HepG2 (cell line): ENCODE data around the gene ZNF142. TPM values are rescaled to one million over a fixed set of nuclear protein-coding genes. Genes with fewer than 3 reads are reported as not detected.

Experiments
- CENPT ChIP-seq: sonication (generic); formaldehyde crosslinking; IDR thresholded peaks from 2 replicates; pipeline ENCODE4 v1.8.0; 2022; ENCODE audit warnings: low read depth, mild to moderate bottlenecking, moderate library complexity, missing genetic modification reagents
- CHCHD3 ChIP-seq: sonication (generic); formaldehyde crosslinking; IDR thresholded peaks from 2 replicates; pipeline ENCODE4 v1.8.0; 2022; ENCODE audit warnings: mild to moderate bottlenecking, missing genetic modification reagents, moderate library complexity
- POGZ ChIP-seq: sonication (generic); formaldehyde crosslinking; IDR thresholded peaks from 2 replicates; pipeline ENCODE4 v1.4.0; 2020; ENCODE audit warnings: mild to moderate bottlenecking, missing genetic modification reagents
- ZNF138 ChIP-seq: sonication (generic); formaldehyde crosslinking; IDR thresholded peaks from 2 replicates; pipeline ENCODE4 v1.5.0; 2020; ENCODE audit warnings: mild to moderate bottlenecking, low read depth, missing genetic modification reagents
- ZNF260 ChIP-seq: sonication (generic); formaldehyde crosslinking; IDR thresholded peaks from 2 replicates; pipeline ENCODE4 v1.4.0; 2020; ENCODE audit warnings: missing genetic modification reagents, low read depth, mild to moderate bottlenecking, borderline replicate concordance
- ZNF646 ChIP-seq: sonication (generic); formaldehyde crosslinking; IDR thresholded peaks from 2 replicates; pipeline ENCODE4 v1.9.0; 2021; ENCODE audit warnings: mild to moderate bottlenecking, missing genetic modification reagents
- ZNF83 ChIP-seq: sonication (generic); formaldehyde crosslinking; IDR thresholded peaks from 2 replicates; pipeline ENCODE4 v1.4.0; 2020; ENCODE audit warnings: missing genetic modification reagents, mild to moderate bottlenecking, borderline replicate concordance
- polyA plus RNA-seq, 8 experiments: library from polyadenylated mRNA; depleted of rRNA in 3 of 8; stranded (reverse) in 7 of 8; unstranded in 1 of 8; fragments of >200 nt; fragmentation: Illumina TruSeq in 4 of 8; extraction: Trizol in 4 of 8; gene quantifications; 2 replicates each; pipeline versions ENCODE4 v1.2.1 to v1.2.3, GENCODE V29; 2011 to 2016; ENCODE audit warnings: low read depth in 4 of 8, missing spikeins in 1 of 8, mixed read lengths in 1 of 8; ENCODE audit not compliant: insufficient read depth in 1 of 8
- total RNA-seq, 5 experiments: library from RNA; depleted of rRNA; stranded (reverse); fragments of >200 nt; fragmentation: Illumina TruSeq; extraction: Trizol; gene quantifications; 2 replicates each; pipeline ENCODE4 v1.2.3, GENCODE V29; 2016; ENCODE audit warnings: low read depth in 1 of 5
- TF ChIP-seq, protein P1 (sequence below): sonication (generic); formaldehyde crosslinking; IDR thresholded peaks from 2 replicates; pipeline ENCODE4 v1.5.0; 2020; ENCODE audit warnings: mild to moderate bottlenecking, missing genetic modification reagents
- TF ChIP-seq, protein P2 (sequence below): sonication (generic); formaldehyde crosslinking; IDR thresholded peaks from 2 replicates; pipeline ENCODE4 v1.4.0; 2020; ENCODE audit warnings: missing genetic modification reagents, borderline replicate concordance
- TF ChIP-seq, protein P3 (sequence below): sonication (generic); formaldehyde crosslinking; IDR thresholded peaks from 2 replicates; pipeline ENCODE4 v1.4.0; 2020; ENCODE audit warnings: low read depth, mild to moderate bottlenecking, missing genetic modification reagents

ZNF142 gene
- total and polyA plus RNA-seq, 2 of the 13 experiments (the other 11 are each of a cell fraction or from before 2014, with no cell fraction given), result 4.8 to 11.4 TPM

- TF ChIP-seq, protein P1, sequence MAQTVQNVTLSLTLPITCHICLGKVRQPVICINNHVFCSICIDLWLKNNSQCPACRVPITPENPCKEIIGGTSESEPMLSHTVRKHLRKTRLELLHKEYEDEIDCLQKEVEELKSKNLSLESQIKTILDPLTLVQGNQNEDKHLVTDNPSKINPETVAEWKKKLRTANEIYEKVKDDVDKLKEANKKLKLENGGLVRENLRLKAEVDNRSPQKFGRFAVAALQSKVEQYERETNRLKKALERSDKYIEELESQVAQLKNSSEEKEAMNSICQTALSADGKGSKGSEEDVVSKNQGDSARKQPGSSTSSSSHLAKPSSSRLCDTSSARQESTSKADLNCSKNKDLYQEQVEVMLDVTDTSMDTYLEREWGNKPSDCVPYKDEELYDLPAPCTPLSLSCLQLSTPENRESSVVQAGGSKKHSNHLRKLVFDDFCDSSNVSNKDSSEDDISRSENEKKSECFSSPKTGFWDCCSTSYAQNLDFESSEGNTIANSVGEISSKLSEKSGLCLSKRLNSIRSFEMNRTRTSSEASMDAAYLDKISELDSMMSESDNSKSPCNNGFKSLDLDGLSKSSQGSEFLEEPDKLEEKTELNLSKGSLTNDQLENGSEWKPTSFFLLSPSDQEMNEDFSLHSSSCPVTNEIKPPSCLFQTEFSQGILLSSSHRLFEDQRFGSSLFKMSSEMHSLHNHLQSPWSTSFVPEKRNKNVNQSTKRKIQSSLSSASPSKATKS (CRISPR knock-in tag), result no peak
- TF ChIP-seq ZNF260 (CRISPR knock-in tag), result no peak
- no peak for TF ChIP-seq ZNF138 (CRISPR knock-in tag)
- TF ChIP-seq ZNF646 (CRISPR knock-in tag), result no peak
- TF ChIP-seq, protein P2, sequence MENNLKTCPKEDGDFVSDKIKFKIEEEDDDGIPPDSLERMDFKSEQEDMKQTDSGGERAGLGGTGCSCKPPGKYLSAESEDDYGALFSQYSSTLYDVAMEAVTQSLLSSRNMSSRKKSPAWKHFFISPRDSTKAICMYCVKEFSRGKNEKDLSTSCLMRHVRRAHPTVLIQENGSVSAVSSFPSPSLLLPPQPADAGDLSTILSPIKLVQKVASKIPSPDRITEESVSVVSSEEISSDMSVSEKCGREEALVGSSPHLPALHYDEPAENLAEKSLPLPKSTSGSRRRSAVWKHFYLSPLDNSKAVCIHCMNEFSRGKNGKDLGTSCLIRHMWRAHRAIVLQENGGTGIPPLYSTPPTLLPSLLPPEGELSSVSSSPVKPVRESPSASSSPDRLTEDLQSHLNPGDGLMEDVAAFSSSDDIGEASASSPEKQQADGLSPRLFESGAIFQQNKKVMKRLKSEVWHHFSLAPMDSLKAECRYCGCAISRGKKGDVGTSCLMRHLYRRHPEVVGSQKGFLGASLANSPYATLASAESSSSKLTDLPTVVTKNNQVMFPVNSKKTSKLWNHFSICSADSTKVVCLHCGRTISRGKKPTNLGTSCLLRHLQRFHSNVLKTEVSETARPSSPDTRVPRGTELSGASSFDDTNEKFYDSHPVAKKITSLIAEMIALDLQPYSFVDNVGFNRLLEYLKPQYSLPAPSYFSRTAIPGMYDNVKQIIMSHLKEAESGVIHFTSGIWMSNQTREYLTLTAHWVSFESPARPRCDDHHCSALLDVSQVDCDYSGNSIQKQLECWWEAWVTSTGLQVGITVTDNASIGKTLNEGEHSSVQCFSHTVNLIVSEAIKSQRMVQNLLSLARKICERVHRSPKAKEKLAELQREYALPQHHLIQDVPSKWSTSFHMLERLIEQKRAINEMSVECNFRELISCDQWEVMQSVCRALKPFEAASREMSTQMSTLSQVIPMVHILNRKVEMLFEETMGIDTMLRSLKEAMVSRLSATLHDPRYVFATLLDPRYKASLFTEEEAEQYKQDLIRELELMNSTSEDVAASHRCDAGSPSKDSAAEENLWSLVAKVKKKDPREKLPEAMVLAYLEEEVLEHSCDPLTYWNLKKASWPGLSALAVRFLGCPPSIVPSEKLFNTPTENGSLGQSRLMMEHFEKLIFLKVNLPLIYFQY (CRISPR knock-in tag), result peak; percentile 70; the same call in 1 of the 2 replicates
- peak; percentile 67; the same call in 1 of the 2 replicates for TF ChIP-seq ZNF83
- TF ChIP-seq, protein P3, sequence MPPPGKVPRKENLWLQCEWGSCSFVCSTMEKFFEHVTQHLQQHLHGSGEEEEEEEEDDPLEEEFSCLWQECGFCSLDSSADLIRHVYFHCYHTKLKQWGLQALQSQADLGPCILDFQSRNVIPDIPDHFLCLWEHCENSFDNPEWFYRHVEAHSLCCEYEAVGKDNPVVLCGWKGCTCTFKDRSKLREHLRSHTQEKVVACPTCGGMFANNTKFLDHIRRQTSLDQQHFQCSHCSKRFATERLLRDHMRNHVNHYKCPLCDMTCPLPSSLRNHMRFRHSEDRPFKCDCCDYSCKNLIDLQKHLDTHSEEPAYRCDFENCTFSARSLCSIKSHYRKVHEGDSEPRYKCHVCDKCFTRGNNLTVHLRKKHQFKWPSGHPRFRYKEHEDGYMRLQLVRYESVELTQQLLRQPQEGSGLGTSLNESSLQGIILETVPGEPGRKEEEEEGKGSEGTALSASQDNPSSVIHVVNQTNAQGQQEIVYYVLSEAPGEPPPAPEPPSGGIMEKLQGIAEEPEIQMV (CRISPR knock-in tag), result peak; percentile 81
- TF ChIP-seq CHCHD3 (CRISPR knock-in tag), result no peak
- TF ChIP-seq POGZ (CRISPR knock-in tag), result peak; percentile 68
- no peak for TF ChIP-seq CENPT (CRISPR knock-in tag)
Observed at GRCh38 chr2:218671654-218672566, 12.5 kb upstream of the ZNF142 start, which contains the start of the genes RNF25 and STK36 (continued).
